WERI-Rb-1 (cell line): ENCODE measurements around the gene RSU1.
A peak's percentile ranks its signal among the peaks of the same experiment; 100 is the strongest.

Experiments used
- DNase-seq: peaks from one replicate; pipeline ENCODE4 v3.0.0-alpha.2; 2020
- H3K27ac ChIP-seq: fragments of 250-450 bp; sonication (Bioruptor Pico); 2 replicates; pipeline ENCODE4 v1.5.1; 2020; ENCODE audit warnings: mild to moderate bottlenecking, moderate library complexity
- H3K27me3 ChIP-seq: fragments of 250-450 bp; sonication (Bioruptor Pico); 2 replicates; pipeline ENCODE4 v1.5.1; 2021; ENCODE audit warnings: mild to moderate bottlenecking, low read depth, moderate library complexity; ENCODE audit not compliant: insufficient read depth, severe bottlenecking
- H3K36me3 ChIP-seq: fragments of 250-450 bp; sonication (Bioruptor Pico); 2 replicates; pipeline ENCODE4 v1.5.1; 2020; ENCODE audit warnings: mild to moderate bottlenecking, moderate library complexity
- H3K4me3 ChIP-seq: 2 replicates; pipeline ENCODE4 v1.5.1; 2011; ENCODE audit warnings: low read depth, mild to moderate bottlenecking, control low read depth, low read length
- H3K9me3 ChIP-seq: fragments of 250-450 bp; sonication (Bioruptor Pico); 2 replicates; pipeline ENCODE4 v1.5.1; 2021; ENCODE audit warnings: mild to moderate bottlenecking, moderate library complexity; ENCODE audit not compliant: severe bottlenecking
- CTCF ChIP-seq: IDR thresholded peaks from 2 replicates; pipeline ENCODE4 v1.5.1; 2011; ENCODE audit warnings: low read depth, mild to moderate bottlenecking, control low read depth, inconsistent platforms, low read length

Gene RSU1

GRCh38 chr10:16750461-16750860 lies 66.8 kb downstream of the RSU1 start:
- no peak for DNase-seq
- Histone ChIP-seq H3K27ac (no peak overlapping the region), H3K36me3 (no peaks in the 10 kb centered on the region), H3K4me3 (no peak overlapping the region), H3K27me3 (no peaks in the 10 kb centered on the region), H3K9me3 (no peaks in the 10 kb centered on the region)
- TF ChIP-seq CTCF: no peak

GRCh38 chr10:16748749-16749148 lies 68.5 kb downstream of the RSU1 start:
- H3K27ac ChIP-seq: no peak overlapping the region
- H3K9me3 ChIP-seq: no peaks in the 10 kb centered on the region
- H3K27me3 ChIP-seq: no peaks in the 10 kb centered on the region
- no peak for DNase-seq
- no peaks in the 10 kb centered on the region for H3K36me3 ChIP-seq
- H3K4me3 ChIP-seq: no peak overlapping the region
- TF ChIP-seq CTCF: no peak

DNA sequence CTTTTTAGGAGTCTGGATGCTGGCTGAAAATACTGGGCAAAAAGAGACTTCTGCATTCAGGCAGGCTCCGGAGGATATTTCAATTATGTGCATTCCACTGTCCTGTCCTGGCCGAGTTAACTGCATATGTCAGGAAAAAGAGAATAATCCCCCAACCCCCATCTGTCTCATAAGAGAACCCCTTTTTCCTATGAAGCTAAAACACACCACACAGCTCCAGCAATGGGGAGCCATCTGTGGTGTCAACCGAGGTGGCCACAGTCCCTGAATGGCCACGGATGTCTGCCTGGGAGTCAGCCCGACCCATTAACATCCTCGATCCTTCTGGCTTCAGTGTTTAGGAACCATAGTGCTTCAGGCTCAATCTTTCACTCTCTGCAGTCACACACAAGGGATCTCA lies 70.4 kb downstream of the RSU1 start:
- DNase-seq: no peak
- H3K27ac ChIP-seq: no peak overlapping the region
- H3K36me3 ChIP-seq: no peaks in the 10 kb centered on the region
- H3K27me3 ChIP-seq: no peaks in the 10 kb centered on the region
- TF ChIP-seq CTCF: no peak
- H3K9me3 ChIP-seq: no peaks in the 10 kb centered on the region
- no peak overlapping the region for H3K4me3 ChIP-seq

GRCh38 chr10:16745061-16745460 lies 72.2 kb downstream of the RSU1 start:
- peak overlapping the region; percentile 12; the same call in 1 of the 2 replicates for H3K4me3 ChIP-seq
- no peak for TF ChIP-seq CTCF
- H3K36me3 ChIP-seq: no peaks in the 10 kb centered on the region
- H3K27me3 ChIP-seq: no peaks in the 10 kb centered on the region
- no peak overlapping the region for H3K27ac ChIP-seq
- no peaks in the 10 kb centered on the region for H3K9me3 ChIP-seq
- peak; percentile 42 for DNase-seq

DNA sequence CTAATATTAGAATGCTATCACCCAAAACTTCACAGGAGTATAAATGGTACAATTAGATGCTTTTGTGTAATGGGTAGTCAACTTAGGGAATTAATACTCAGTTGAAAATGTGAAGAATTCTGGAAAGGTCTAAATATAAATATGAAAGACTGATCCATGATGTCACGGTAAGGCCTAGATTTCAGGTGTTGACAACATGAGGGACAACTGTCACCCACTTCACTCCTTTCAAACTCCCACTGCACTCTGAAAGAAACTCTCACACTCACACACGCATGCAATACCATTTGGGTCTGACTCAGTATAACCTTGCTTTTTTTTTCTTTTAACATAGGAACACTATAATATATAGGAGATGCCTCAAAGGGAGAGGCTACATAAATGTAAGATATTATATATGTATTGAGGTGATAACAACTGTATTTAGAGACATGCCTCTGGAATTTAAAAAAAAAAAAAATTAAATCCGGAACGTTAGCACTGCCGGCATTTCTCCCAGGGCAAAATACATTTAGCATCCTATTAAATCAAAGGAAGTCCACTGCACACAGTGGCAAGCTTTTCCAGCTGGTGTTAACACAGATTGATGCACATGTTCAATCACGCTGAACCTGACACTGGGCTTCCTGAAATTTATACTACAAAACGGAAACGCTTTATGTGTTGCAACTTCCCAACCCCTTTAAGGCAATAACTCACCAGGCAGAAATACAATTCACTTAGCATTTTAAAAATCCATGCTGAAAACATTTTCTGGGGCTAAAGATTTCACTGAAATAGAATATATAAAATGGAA lies 74.9 kb downstream of the RSU1 start:
- Histone ChIP-seq H3K36me3 (no peaks in the 10 kb centered on the region), H3K27ac (no peak overlapping the region), H3K9me3 (no peaks in the 10 kb centered on the region), H3K4me3 (no peak overlapping the region), H3K27me3 (no peaks in the 10 kb centered on the region)
- no peak for DNase-seq
- no peak for TF ChIP-seq CTCF

DNA sequence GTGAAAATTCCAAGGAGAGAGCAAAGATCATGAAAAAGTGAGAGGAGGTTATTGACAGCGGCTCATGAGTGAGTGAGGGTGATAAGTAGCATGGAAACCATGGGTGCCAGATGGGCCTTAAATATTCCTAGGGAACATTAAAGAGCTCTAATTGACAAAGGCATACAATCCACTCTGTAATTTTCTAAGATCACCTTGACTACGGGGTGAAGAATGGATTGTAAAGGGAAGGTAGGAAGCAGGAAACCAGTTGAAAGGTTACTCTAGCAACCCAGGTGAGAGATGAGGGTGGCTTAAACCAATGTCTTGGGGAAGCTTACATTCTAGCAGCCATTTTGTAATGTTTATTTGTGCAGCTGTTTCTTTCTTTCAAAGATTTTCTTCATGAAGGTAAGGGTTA lies 75.7 kb downstream of the RSU1 start:
- Histone ChIP-seq H3K27me3 (no peaks in the 10 kb centered on the region), H3K9me3 (no peaks in the 10 kb centered on the region), H3K27ac (no peak overlapping the region), H3K4me3 (no peak overlapping the region), H3K36me3 (no peaks in the 10 kb centered on the region)
- no peak for DNase-seq
- TF ChIP-seq CTCF: no peak
